GM12878 (cell line): ENCODE results near the gene ZNF620. TPM values are rescaled to one million over a fixed set of nuclear protein-coding genes. Genes with fewer than 3 reads are reported as not detected.

ENCODE experiments used
- ATF3 ChIP-seq: IDR thresholded peaks from 2 replicates; pipeline ENCODE4 v1.6.1; 2011; ENCODE audit warnings: low read depth, mild to moderate bottlenecking, low read length, moderate library complexity, borderline replicate concordance; ENCODE audit errors: extremely low read depth
- FOXM1 ChIP-seq: IDR thresholded peaks from 2 replicates; pipeline ENCODE4 v1.6.1; 2012; ENCODE audit warnings: low read depth, mild to moderate bottlenecking, inconsistent platforms, low read length, moderate library complexity
- GABPA ChIP-seq: IDR thresholded peaks from 2 replicates; pipeline ENCODE4 v1.6.1; 2014; ENCODE audit warnings: antibody characterized with exemption, low read depth, mild to moderate bottlenecking, inconsistent platforms
- HDGF ChIP-seq: fragments of 450-650 bp; IDR thresholded peaks from 2 replicates; pipeline ENCODE4 v1.6.1; 2016; ENCODE audit warnings: antibody characterized with exemption
- JUNB ChIP-seq: IDR thresholded peaks from 2 replicates; pipeline ENCODE4 v1.6.1; 2016; ENCODE audit warnings: antibody characterized with exemption, mild to moderate bottlenecking
- MLLT1 ChIP-seq: fragments of 450-650 bp; IDR thresholded peaks from 2 replicates; pipeline ENCODE4 v1.6.1; 2016; ENCODE audit warnings: mild to moderate bottlenecking
- PAX5 ChIP-seq: IDR thresholded peaks from 2 replicates; pipeline ENCODE4 v1.6.1; 2011; ENCODE audit warnings: low read depth, low read length, borderline replicate concordance
- PKNOX1 ChIP-seq: fragments of 450-650 bp; IDR thresholded peaks from 2 replicates; pipeline ENCODE4 v1.6.1; 2016; ENCODE audit warnings: mild to moderate bottlenecking
- POLR2AphosphoS5 ChIP-seq: IDR thresholded peaks from 2 replicates; pipeline ENCODE4 v1.6.1; 2011; ENCODE audit warnings: mild to moderate bottlenecking, low read length, inconsistent platforms
- RAD21 ChIP-seq: IDR thresholded peaks from 2 replicates; pipeline ENCODE4 v1.6.1; 2011; ENCODE audit warnings: mild to moderate bottlenecking, low read depth, low read length, moderate library complexity; ENCODE audit not compliant: insufficient read depth
- RELB ChIP-seq: fragments of 450-650 bp; IDR thresholded peaks from 2 replicates; pipeline ENCODE4 v1.6.1; 2017; ENCODE audit warnings: low read depth, mild to moderate bottlenecking, moderate library complexity
- SREBF1 ChIP-seq: IDR thresholded peaks from 2 replicates; pipeline ENCODE4 v1.6.1; 2012; ENCODE audit warnings: mild to moderate bottlenecking, low read length
- SREBF2 ChIP-seq: IDR thresholded peaks from 2 replicates; pipeline ENCODE4 v1.6.1; 2012; ENCODE audit warnings: mild to moderate bottlenecking, low read length
- SUPT20H ChIP-seq: IDR thresholded peaks from 2 replicates; pipeline ENCODE4 v1.6.1; 2011; ENCODE audit warnings: low read depth, mild to moderate bottlenecking, low read length, moderate library complexity, borderline replicate concordance; ENCODE audit not compliant: control insufficient read depth
- YBX1 ChIP-seq: fragments of 450-650 bp; IDR thresholded peaks from 2 replicates; pipeline ENCODE4 v1.6.1; 2016; ENCODE audit warnings: antibody characterized with exemption
- ZBTB11 ChIP-seq: fragments of 450-650 bp; formaldehyde crosslinking; IDR thresholded peaks from 2 replicates; pipeline ENCODE4 v1.5.0; 2022; ENCODE audit warnings: mild to moderate bottlenecking, missing genetic modification characterization
- ZNF622 ChIP-seq: fragments of 450-650 bp; IDR thresholded peaks from 2 replicates; pipeline ENCODE4 v1.6.1; 2017; ENCODE audit warnings: mild to moderate bottlenecking, inconsistent platforms
- ZNF687 ChIP-seq: fragments of 450-650 bp; IDR thresholded peaks from 2 replicates; pipeline ENCODE4 v1.6.1; 2017; ENCODE audit warnings: mild to moderate bottlenecking, moderate library complexity
- polyA plus RNA-seq, 11 experiments: library from polyadenylated mRNA; depleted of rRNA in 4 of 11; unstranded in 6 of 11; stranded (reverse) in 5 of 11; fragments of >200 nt; fragmentation: Nextera tagmentation in 4 of 11; fragmentation: Illumina TruSeq in 1 of 11; extraction: Ambion mirVana in 4 of 11; extraction: Trizol in 1 of 11; gene quantifications; 1 replicate in 1 of 11; 2 replicates in 10 of 11; pipeline versions ENCODE4 v1.2.1 to v1.2.3, GENCODE V29; 2011 to 2016; ENCODE audit warnings: inconsistent platforms in 2 of 11, missing spikeins in 2 of 11, low read depth in 1 of 11
- total RNA-seq, 4 experiments: library from RNA; depleted of rRNA in 3 of 4; stranded (reverse); fragments of >200 nt in 3 of 4; fragmentation: Illumina TruSeq in 1 of 4; extraction: Trizol in 1 of 4; gene quantifications; 2 replicates each; pipeline versions ENCODE4 v1.2.1 to v1.2.3, GENCODE V29; 2013 to 2021

The ZNF620 gene
- total and polyA plus RNA-seq, 10 of the 15 experiments (the other 5 are each of a cell fraction or from before 2014, with no cell fraction given), result 1.3 to 4.3 (median 2.2) TPM

GRCh38 chr3:40524568-40525285 lies 18.9 kb downstream of the ZNF620 start, which contains the start of gene ZNF621 (continued):
- TF ChIP-seq ZBTB11 (CRISPR knock-in tag), result no peak
- no peak for TF ChIP-seq SUPT20H
- TF ChIP-seq PKNOX1, result no peak
- no peak for TF ChIP-seq ZNF687
- TF ChIP-seq POLR2AphosphoS5, result peak; percentile 93
- TF ChIP-seq SREBF2, result no peak
- TF ChIP-seq JUNB, result no peak
- TF ChIP-seq RELB, result peak; percentile 55
- TF ChIP-seq HDGF, result no peak
- TF ChIP-seq MLLT1, result no peak
- no peak for TF ChIP-seq RAD21
- TF ChIP-seq GABPA, result peak; percentile 69
- TF ChIP-seq ZNF622, result no peak
- no peak for TF ChIP-seq FOXM1
- no peak for TF ChIP-seq PAX5
- TF ChIP-seq ATF3, result no peak
- no peak for TF ChIP-seq YBX1
- TF ChIP-seq SREBF1, result 0 out of 2 replicates have a peak, but pooled peaks have one; percentile 32
